CD4-positive, CD25-positive, alpha-beta regulatory T cell (primary cell): ENCODE measurements around the gene LYPD4. TPM values are rescaled to one million over a fixed set of nuclear protein-coding genes. Genes with fewer than 3 reads are reported as not detected.

ENCODE experiments used
- ATAC-seq, 2 donors: fragments of 150-1000 bp; cut with Tn5 transposase; one replicate each; pipeline ENCODE4 v1.10.0; 2021; ENCODE audit warnings: low read depth in 2 of 2, moderate number of reproducible peaks in 2 of 2, moderate library complexity in 1 of 2
- DNase-seq, 3 donors: peaks; one replicate each; pipeline versions ENCODE4 v3.0.0 to v3.0.0-alpha.2; 2012 to 2022; ENCODE audit warnings: mixed read lengths in 1 of 3
- H3K27ac ChIP-seq: one replicate; pipeline ENCODE4 v1.7.0; 2013; ENCODE audit warnings: mild to moderate bottlenecking, low read length; ENCODE audit not compliant: insufficient read depth, poor library complexity, severe bottlenecking
- H3K27me3 ChIP-seq: one replicate; pipeline ENCODE4 v1.7.0; 2013; ENCODE audit warnings: low read length; ENCODE audit not compliant: control insufficient read depth, insufficient read depth
- H3K36me3 ChIP-seq: one replicate; pipeline ENCODE4 v1.7.0; 2013; ENCODE audit warnings: mild to moderate bottlenecking, low read length, moderate library complexity; ENCODE audit not compliant: control insufficient read depth, insufficient read depth
- H3K4me1 ChIP-seq: 2 replicates; pipeline ENCODE4 v1.7.0; 2013; ENCODE audit warnings: mild to moderate bottlenecking, low read length; ENCODE audit not compliant: insufficient read depth, control insufficient read depth, poor library complexity, severe bottlenecking
- H3K4me3 ChIP-seq: one replicate; pipeline ENCODE4 v1.7.0; 2013; ENCODE audit warnings: low read depth, mild to moderate bottlenecking, low read length, moderate library complexity
- H3K9me3 ChIP-seq, 2 experiments: 1 replicate in 1 of 2; 2 replicates in 1 of 2; pipeline ENCODE4 v1.7.0; 2013; ENCODE audit warnings: low read length in 2 of 2, mild to moderate bottlenecking in 1 of 2, moderate library complexity in 1 of 2; ENCODE audit not compliant: control insufficient read depth in 2 of 2
- H3K27ac Mint-ChIP-seq, 3 donors: one replicate each; pipeline ENCODE4 v1.8.0; 2020 to 2022; ENCODE audit warnings: mild to moderate bottlenecking in 3 of 3, mixed read lengths in 3 of 3, moderate library complexity in 2 of 3
- H3K27me3 Mint-ChIP-seq: one replicate; pipeline ENCODE4 v1.8.0; 2022; ENCODE audit warnings: mild to moderate bottlenecking, mixed read lengths
- H3K36me3 Mint-ChIP-seq: one replicate; pipeline ENCODE4 v1.8.0; 2020; ENCODE audit warnings: mixed read lengths
- H3K4me1 Mint-ChIP-seq, 4 donors: one replicate each; pipeline ENCODE4 v1.8.0; 2020 to 2022; ENCODE audit warnings: mixed read lengths in 4 of 4, mild to moderate bottlenecking in 1 of 4
- H3K4me3 Mint-ChIP-seq, 4 donors: one replicate each; pipeline ENCODE4 v1.8.0; 2020 to 2022; ENCODE audit warnings: mild to moderate bottlenecking in 4 of 4, mixed read lengths in 4 of 4, moderate library complexity in 3 of 4
- H3K9me3 Mint-ChIP-seq, 7 donors: one replicate each; pipeline ENCODE4 v1.8.0; 2020 to 2022; ENCODE audit warnings: mixed read lengths in 7 of 7, mild to moderate bottlenecking in 3 of 7, moderate library complexity in 2 of 7
- polyA plus RNA-seq, 4 donors: library from polyadenylated mRNA; unstranded; fragments of 300-500 nt; fragmentation: Illumina TruSeq; gene quantifications; one replicate each; pipeline ENCODE4 v1.2.3, GENCODE V29; 2021
- total RNA-seq: library from RNA; stranded (reverse); gene quantifications from one replicate; pipeline ENCODE4 v1.2.3, GENCODE V29; 2022

Gene LYPD4
- total and polyA plus RNA-seq, 5 donors from 2014 or later = not detected

GRCh38 chr19:41886761-41887710 is 42.6 kb upstream of the LYPD4 start:
- ATAC-seq (peak; percentile 37 to 47), DNase-seq (peak; percentile 59 to 93 (median 85))
- Histone ChIP-seq H3K4me1 (peaks cover 76% of the 10 kb centered on the region), H3K27ac (peak overlapping the region; percentile 90), H3K9me3 (no peaks in the 10 kb centered on the region), H3K27me3 (no peaks in the 10 kb centered on the region), H3K4me3 (peak overlapping the region; percentile 99), H3K36me3 (peaks cover 31% of the 10 kb centered on the region)
- Mint-ChIP-seq H3K9me3 (peaks cover 0 to 2% (median 0%) of the 10 kb centered on the region in 7 donors), H3K36me3 (peaks cover 54% of the 10 kb centered on the region), H3K4me1 (peaks cover 5 to 64% (median 42%) of the 10 kb centered on the region in 4 donors), H3K27me3 (no peaks in the 10 kb centered on the region), H3K27ac (peak overlapping the region; percentile 97 to 100 (median 99)), H3K4me3 (peak overlapping the region; percentile 99 to 100 (median 100))

GRCh38 chr19:41883821-41884733 is 39.6 kb upstream of the LYPD4 start:
- Mint-ChIP-seq H3K27me3 (no peaks in the 10 kb centered on the region), H3K27ac (peak overlapping the region; percentile 97 to 100 (median 97)), H3K9me3 (peaks cover 0 to 2% (median 0%) of the 10 kb centered on the region in 7 donors), H3K36me3 (peaks cover 44% of the 10 kb centered on the region), H3K4me3 (peak overlapping the region; percentile 99 to 100 (median 100)), H3K4me1 (peaks cover 0 to 63% (median 31%) of the 10 kb centered on the region in 4 donors)
- Histone ChIP-seq H3K27me3 (no peaks in the 10 kb centered on the region), H3K36me3 (peaks cover 10% of the 10 kb centered on the region), H3K4me3 (peak overlapping the region; percentile 99), H3K9me3 (no peaks in the 10 kb centered on the region), H3K27ac (peak overlapping the region; percentile 90), H3K4me1 (peaks cover 71% of the 10 kb centered on the region)
- peak; percentile 79 to 95 (median 86) for DNase-seq
- peak; percentile 74 to 78 for ATAC-seq

GRCh38 chr19:41883463-41883820 is 39.0 kb upstream of the LYPD4 start:
- ATAC-seq (no peak), DNase-seq (no peak)
- H3K36me3 ChIP-seq = peaks cover 4% of the 10 kb centered on the region
- Mint-ChIP-seq H3K4me3 (peak overlapping the region; percentile 99 to 100 (median 100)), H3K9me3 (peaks cover 0 to 2% (median 0%) of the 10 kb centered on the region in 7 donors), H3K4me1 (peaks cover 0 to 63% (median 28%) of the 10 kb centered on the region in 4 donors), H3K36me3 (peaks cover 40% of the 10 kb centered on the region), H3K27me3 (no peaks in the 10 kb centered on the region), H3K27ac (peak overlapping the region; percentile 97 to 100 (median 97))
- H3K4me3 ChIP-seq = peak overlapping the region; percentile 99
- peaks cover 71% of the 10 kb centered on the region for H3K4me1 ChIP-seq
- H3K27me3 ChIP-seq = no peaks in the 10 kb centered on the region
- H3K9me3 ChIP-seq = no peaks in the 10 kb centered on the region
- H3K27ac ChIP-seq = peak overlapping the region; percentile 90

- Histone ChIP-seq H3K4me3 (peak within 1 kb of the TSS; percentile 99), H3K9me3 (no peaks in the 10 kb centered on the region), H3K36me3 (peaks cover 4% of the 10 kb centered on the region), H3K27ac (peak within 1 kb of the TSS; percentile 90), H3K27me3 (no peaks in the 10 kb centered on the region), H3K4me1 (peaks cover 71% of the 10 kb centered on the region)
- H3K4me3 Mint-ChIP-seq = peak within 1 kb of the TSS; percentile 99 to 100 (median 100)
- peaks cover 34% of the 10 kb centered on the region for H3K36me3 Mint-ChIP-seq
- peak within 1 kb of the TSS; percentile 99 to 100 (median 100) for H3K27ac Mint-ChIP-seq
- peak in 1 of 2 donors; percentile 2 for ATAC-seq
- peak; percentile 59 to 77 (median 66) for DNase-seq
- H3K27me3 Mint-ChIP-seq = no peaks in the 10 kb centered on the region
- peaks cover 0 to 65% (median 26%) of the 10 kb centered on the region in 4 donors for H3K4me1 Mint-ChIP-seq
- peaks cover 0 to 2% (median 0%) of the 10 kb centered on the region in 7 donors for H3K9me3 Mint-ChIP-seq
These were observed 38.3 kb upstream of the LYPD4 start, which contains the start of gene ARHGEF1 for GRCh38 chr19:41882568-41883462. Gene ARHGEF1, plus strand, starts transcription at chr19:41883184. Its CDS starts 4,899 bp downstream, at chr19:41888083.

- Mint-ChIP-seq H3K27ac (peak overlapping the region; percentile 88 to 99 (median 95)), H3K27me3 (peaks cover 4% of the 10 kb centered on the region), H3K4me1 (peaks cover 4 to 75% (median 30%) of the 10 kb centered on the region in 4 donors), H3K36me3 (peaks cover 15% of the 10 kb centered on the region), H3K4me3 (peak overlapping the region in 3 of 4 donors; percentile 62 to 83 (median 62)), H3K9me3 (peaks cover 0 to 2% (median 0%) of the 10 kb centered on the region in 7 donors)
- Histone ChIP-seq H3K36me3 (no peaks in the 10 kb centered on the region), H3K9me3 (no peaks in the 10 kb centered on the region), H3K27me3 (no peaks in the 10 kb centered on the region), H3K27ac (peak overlapping the region; percentile 57), H3K4me1 (peaks cover 73% of the 10 kb centered on the region), H3K4me3 (no peak overlapping the region)
- no peak for DNase-seq
- ATAC-seq = no peak
These were observed 35.8 kb upstream of the LYPD4 start for GRCh38 chr19:41880329-41880708.

GRCh38 chr19:41879670-41880328 is 35.3 kb upstream of the LYPD4 start:
- peaks cover 73% of the 10 kb centered on the region for H3K4me1 ChIP-seq
- H3K36me3 Mint-ChIP-seq = peaks cover 11% of the 10 kb centered on the region
- no peaks in the 10 kb centered on the region for H3K27me3 ChIP-seq
- peaks cover 0 to 2% (median 0%) of the 10 kb centered on the region in 7 donors for H3K9me3 Mint-ChIP-seq
- peak overlapping the region in 3 of 4 donors; percentile 62 to 83 (median 62) for H3K4me3 Mint-ChIP-seq
- no peak overlapping the region for H3K4me3 ChIP-seq
- H3K9me3 ChIP-seq = no peaks in the 10 kb centered on the region
- H3K36me3 ChIP-seq = no peaks in the 10 kb centered on the region
- H3K4me1 Mint-ChIP-seq = peaks cover 4 to 76% (median 29%) of the 10 kb centered on the region in 4 donors
- H3K27ac Mint-ChIP-seq = peak overlapping the region; percentile 88 to 99 (median 95)
- no peak for DNase-seq
- ATAC-seq = no peak
- H3K27ac ChIP-seq = peak overlapping the region; percentile 57
- peaks cover 4% of the 10 kb centered on the region for H3K27me3 Mint-ChIP-seq
